HG03025 (cell line): ENCODE measurements around the gene MPZ.
"Not testable (repeated sequence)": the region's sequence is repeated elsewhere in the genome, so short reads cannot be mapped to it uniquely, and the experiment has no call there.

Experiments
- ATAC-seq: cut with Tn5 transposase; IDR thresholded peaks from one replicate; pipeline ENCODE4 v1.9.1; 2021; ENCODE audit warnings: mild to moderate bottlenecking, moderate library complexity; ENCODE audit not compliant: unreplicated experiment, low FRiP score

Gene MPZ

DNA sequence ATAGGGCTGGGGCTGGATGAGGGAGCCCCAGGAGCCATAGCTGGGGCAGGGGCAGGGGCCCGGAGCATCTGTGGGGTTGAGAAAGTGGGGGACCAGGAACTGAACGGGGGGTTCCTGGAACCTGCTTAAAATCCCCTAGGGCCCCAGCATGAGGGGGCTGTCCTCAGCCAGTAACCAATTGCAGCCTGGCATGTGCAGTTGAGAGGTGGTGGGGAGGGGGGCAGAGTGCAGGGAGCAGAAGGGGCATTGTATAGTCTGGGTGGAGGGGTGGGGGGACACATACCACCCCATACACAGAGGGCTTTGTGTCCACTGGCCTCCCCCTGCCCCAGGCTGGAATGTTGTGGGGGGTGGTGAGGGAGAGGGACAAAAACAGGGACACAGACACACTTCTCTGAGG, at the start of gene MPZ:
Gene MPZ (minus strand): TSS at position 101 of the 400 bp plus-strand sequence. CDS start 63 bp downstream, at position 38.
- no peak for ATAC-seq

DNA sequence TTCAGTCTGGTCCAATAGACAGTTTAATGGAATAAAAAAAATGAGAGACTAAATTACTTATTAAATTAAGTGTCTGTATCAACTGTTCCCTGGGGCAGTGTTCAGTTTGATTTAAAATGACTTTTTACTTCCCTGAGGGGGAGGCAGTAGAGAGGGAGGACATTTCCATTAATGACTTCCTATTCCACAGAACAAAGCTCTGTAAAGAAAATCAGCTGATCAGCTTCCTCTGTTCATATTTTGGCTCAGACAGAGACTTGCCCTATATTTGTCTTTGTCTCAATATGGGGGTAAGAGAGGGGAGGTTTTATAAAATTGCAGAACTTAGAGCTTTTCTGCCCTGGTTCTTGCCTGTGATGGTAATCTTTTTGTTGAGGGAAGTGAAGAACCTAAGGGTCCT, 49.5 kb upstream of the MPZ start:
- ATAC-seq = no peak

DNA sequence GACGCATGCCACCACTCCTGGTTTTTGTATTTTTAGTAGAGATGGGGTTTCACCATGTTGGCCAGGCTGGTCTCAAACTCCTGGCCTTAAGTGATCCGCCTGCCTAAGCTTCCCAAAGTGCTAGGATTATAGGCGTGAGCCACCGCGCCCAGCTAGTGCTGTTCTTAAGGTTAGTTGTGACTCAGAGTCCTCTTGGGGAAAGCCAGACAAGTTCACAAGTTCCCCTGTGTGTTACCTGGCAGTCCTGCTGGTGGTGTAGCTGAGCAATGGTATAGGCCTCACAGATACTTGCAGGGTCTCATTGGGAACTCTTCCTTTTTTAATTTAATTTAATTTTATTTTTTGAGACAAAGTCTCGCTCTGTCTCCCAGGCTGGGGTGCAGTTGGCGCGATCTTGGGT, 47.3 kb upstream of the MPZ start:
- no peak for ATAC-seq

DNA sequence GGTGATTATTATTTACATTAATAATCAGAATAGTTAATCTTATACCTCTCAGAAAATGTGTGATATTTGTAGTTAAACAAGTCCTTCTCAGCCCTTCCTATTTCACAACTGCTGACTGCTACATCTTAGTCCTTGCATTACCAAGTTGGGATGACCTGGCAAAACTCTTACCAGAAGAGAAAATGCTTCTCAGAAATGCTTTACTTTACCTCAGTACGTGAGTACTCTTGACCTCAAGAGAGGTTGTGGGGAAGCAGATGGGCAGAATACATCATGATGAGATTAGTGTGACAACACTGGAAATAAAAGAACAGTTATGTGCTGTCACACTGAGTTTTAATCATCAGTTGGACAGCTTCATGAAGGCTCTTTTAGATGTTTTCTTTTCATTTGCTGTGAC, 41.7 kb upstream of the MPZ start:
- ATAC-seq = no peak

- ATAC-seq = no peak
Observed at GRCh38 chr1:161350671-161351070, 40.9 kb upstream of the MPZ start.

- no peak for ATAC-seq
Observed at GRCh38 chr1:161342821-161343220, 33.1 kb upstream of the MPZ start.

GRCh38 chr1:161342177-161342576, 32.4 kb upstream of the MPZ start:
- ATAC-seq = no peak

- no peak for ATAC-seq
Observed at GRCh38 chr1:161335796-161336195, 26.0 kb upstream of the MPZ start.

DNA sequence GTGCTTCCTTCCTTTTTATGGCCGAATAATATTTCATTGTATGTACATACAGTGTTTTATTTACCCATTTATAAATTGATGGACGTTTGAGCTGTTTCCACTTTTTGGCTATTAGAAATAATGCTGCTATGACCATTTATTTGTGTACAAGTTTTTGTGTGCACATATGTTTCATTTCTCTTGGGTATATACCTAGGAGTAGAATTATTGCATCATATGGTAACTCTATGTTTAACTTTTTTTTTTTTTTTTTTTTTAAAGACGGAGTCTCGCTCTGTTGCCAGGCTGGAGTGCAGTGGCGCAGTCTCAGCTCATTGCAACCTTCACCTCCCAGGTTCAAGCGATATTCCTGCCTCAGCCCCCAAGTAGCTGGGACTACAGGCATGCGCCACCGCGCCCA, 23.4 kb upstream of the MPZ start:
- no peak for ATAC-seq

DNA sequence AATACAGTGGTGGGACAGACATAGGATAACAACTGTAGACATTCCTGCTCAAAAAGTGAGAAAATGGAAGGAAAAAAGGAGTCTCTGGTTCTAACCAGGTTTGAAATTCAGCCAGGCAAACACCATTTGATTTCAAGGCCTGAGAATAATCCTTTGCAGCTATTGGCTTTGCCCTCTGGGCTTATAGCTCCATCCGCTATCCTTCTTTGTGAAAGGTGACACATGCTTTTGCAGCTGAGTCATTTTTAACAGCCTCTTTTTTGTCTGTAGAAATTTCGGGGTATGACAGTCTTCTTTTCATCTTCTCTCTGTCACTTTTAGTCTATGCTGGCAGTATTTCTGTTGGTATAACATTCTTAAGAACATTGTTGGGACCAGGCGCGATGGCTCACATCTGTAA, 20.6 kb upstream of the MPZ start:
- ATAC-seq = no peak

DNA sequence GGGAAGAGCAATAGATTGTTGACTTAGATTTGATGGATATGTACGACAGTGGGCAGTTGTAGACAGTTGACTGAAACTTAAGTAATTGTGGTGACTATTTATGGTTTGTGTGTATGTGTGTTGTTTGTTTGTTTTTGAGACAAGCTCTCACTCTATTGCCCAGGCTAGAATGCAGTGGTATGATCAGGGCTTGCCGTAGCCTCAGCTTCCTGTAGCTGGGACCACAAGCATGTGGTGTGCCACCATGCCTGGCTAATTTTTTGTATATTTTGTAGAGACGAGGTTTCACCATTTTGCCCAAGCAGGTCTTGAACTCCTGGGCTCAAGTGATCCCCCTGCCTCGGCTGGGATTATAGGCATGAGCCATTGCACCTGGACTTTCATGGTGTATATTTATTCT, 14.3 kb upstream of the MPZ start:
- ATAC-seq = no peak

DNA sequence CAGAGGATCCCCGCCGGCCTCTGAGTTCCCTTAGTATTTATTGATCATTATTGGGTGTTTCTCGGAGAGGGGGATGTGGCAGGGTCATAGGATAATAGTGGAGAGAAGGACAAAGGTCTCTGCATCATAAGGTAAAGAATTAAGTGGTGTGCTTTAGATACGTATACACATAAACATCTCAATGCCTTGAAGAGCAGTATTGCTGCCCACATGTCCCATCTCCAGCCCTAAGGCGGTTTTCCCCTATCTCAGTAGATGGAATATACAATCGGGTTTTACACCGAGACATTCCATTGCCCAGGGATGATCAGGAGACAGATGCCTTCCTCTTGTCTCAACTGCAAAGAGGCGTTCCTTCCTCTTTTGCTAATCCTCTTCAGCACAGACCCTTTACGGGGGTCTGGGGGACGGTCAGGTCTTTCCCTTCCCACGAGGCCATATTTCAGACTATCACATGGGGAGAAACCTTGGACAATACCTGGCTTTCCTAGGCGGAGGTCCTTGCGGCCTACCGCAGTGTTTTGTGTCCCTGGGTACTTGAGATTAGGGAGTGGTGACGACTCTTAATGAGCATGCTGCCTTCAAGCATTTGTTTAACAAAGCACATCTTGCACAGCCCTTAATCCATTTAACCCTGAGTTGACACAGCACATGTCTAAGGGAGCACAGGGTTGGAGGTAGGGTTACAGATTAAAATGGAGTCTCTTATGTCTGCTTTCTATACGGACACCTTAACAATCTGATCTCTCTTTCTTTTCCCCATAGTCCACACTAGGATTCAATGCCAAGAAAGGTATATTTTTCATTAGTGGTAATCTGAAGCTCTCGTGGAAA, 6.3 kb upstream of the MPZ start:
- ATAC-seq = not testable (repeated sequence)

- peak; percentile 85 for ATAC-seq
Observed at GRCh38 chr1:161314201-161314981, 4.6 kb upstream of the MPZ start, which contains the start of gene SDHC. Gene SDHC (plus strand): TSS chr1:161314381. CDS start chr1:161314406, 25 bp downstream.

- no peak for ATAC-seq
Observed at GRCh38 chr1:161313554-161314200, 3.9 kb upstream of the MPZ start.

DNA sequence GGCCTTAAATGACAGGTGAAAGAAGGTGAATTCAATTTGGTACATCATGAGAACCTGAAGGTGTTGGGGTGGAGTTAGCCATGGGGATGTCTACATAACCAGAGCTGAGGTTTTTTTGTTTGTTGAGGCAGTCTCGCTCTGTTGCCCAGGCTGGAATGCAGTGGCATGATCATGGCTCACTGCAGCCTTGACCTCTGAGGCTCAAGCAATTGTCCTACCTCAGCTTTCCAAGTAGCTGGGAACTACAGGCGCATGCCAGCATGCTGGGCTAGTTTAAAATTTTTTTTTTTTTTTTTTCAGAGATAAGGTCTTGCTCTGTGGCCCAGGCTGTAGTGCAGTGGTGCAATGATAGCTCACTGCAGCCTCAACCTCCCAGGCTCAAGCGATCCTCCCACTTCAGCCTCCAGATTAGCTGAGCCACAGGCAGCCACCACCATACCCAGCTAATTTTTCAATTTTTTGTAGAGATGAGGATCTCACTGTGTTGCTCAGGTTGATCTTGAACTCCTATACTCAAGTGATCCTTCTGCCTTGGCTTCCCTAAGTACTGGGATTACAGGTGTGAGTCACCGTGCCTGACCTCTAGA, 1.9 kb upstream of the MPZ start:
- no peak for ATAC-seq

- no peak for ATAC-seq
Observed at GRCh38 chr1:161307892-161308638, 1.7 kb downstream of the MPZ start.

- no peak for ATAC-seq
Observed at GRCh38 chr1:161307230-161307768, 2.5 kb downstream of the MPZ start.

GRCh38 chr1:161305867-161306519, 3.8 kb downstream of the MPZ start:
- ATAC-seq = no peak
